ENCODE results near the gene RAD51D.

DNA sequence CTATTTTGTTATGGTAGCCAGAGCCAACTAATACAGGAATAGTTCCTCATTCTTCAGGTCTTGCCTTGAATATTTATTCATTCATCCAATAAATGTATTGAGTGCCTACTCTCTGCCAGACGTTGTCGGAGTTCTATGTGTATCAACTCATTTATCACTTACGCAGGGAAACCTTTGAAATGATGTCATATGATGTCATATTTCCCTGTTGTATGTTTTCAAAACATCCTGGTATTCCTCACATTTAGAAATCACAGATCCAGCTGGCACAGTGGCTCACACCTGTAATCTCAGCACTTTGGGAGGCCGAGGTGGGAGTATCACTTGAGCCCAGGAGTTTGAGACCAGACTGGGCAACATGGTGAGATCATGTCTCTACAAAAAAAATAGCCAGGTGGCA is 25.2 kb upstream of the RAD51D start:
- TF ChIP-seq, protein P1, sequence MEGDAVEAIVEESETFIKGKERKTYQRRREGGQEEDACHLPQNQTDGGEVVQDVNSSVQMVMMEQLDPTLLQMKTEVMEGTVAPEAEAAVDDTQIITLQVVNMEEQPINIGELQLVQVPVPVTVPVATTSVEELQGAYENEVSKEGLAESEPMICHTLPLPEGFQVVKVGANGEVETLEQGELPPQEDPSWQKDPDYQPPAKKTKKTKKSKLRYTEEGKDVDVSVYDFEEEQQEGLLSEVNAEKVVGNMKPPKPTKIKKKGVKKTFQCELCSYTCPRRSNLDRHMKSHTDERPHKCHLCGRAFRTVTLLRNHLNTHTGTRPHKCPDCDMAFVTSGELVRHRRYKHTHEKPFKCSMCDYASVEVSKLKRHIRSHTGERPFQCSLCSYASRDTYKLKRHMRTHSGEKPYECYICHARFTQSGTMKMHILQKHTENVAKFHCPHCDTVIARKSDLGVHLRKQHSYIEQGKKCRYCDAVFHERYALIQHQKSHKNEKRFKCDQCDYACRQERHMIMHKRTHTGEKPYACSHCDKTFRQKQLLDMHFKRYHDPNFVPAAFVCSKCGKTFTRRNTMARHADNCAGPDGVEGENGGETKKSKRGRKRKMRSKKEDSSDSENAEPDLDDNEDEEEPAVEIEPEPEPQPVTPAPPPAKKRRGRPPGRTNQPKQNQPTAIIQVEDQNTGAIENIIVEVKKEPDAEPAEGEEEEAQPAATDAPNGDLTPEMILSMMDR (IDR thresholded peaks at IDR 0.05), result no peak
- TF ChIP-seq POLR2A (IDR thresholded peaks at IDR 0.05), result no peak
